Muscle of back (tissue), 13 donors: ENCODE data around the gene SPATS1. TPM values are rescaled to one million over a fixed set of nuclear protein-coding genes. Genes with fewer than 3 reads are reported as not detected.
A peak's percentile ranks its signal among the peaks of the same experiment; 100 is the strongest.

Source experiments
- DNase-seq, 3 donors: peaks; one replicate each; pipeline versions ENCODE4 v3.0.0 to v3.0.0-alpha.2; 2013
- long read RNA-seq, 9 donors: transcript quantifications; one replicate each; lab custom pipeline, GENCODE V29; 2026
- polyA plus RNA-seq, 10 donors: library from polyadenylated mRNA; unstranded; fragments of 120-200 nt; gene quantifications; one replicate each; pipeline ENCODE4 v1.2.1, GENCODE V29; 2013; ENCODE audit not compliant: insufficient read length in 10 of 10

SPATS1 gene
- not detected for polyA plus RNA-seq
- long read RNA-seq, donor 1, result 0 reads
- long read RNA-seq, donor 2, result 0 reads
- long read RNA-seq, donor 3, result 0 reads
- long read RNA-seq, donor 4, result 0 reads
- long read RNA-seq, donor 5, result 0 reads
- long read RNA-seq, donor 6, result 0 reads
- long read RNA-seq, donor 7, result 0 reads
- long read RNA-seq, donor 8, result 0 reads
- long read RNA-seq, donor 9, result 0 reads

GRCh38 chr6:44342489-44342888 is at the start of gene SPATS1:
Gene SPATS1 (plus strand): TSS chr6:44342650. CDS start chr6:44343096, 446 bp downstream.
- DNase-seq, result no peak

GRCh38 chr6:44292661-44293365 is 49.6 kb upstream of the SPATS1 start:
- no peak for DNase-seq

GRCh38 chr6:44294832-44295791 is 47.3 kb upstream of the SPATS1 start:
- no peak for DNase-seq

GRCh38 chr6:44297063-44298038 is 45.1 kb upstream of the SPATS1 start:
- peak; percentile 4 to 65 (median 42) for DNase-seq

- no peak for DNase-seq
These were observed 44.2 kb upstream of the SPATS1 start for GRCh38 chr6:44298055-44298803.

- DNase-seq, result no peak
These were observed 43.6 kb upstream of the SPATS1 start for GRCh38 chr6:44298864-44299263.

GRCh38 chr6:44300292-44300823 is 42.1 kb upstream of the SPATS1 start:
- no peak for DNase-seq

GRCh38 chr6:44301106-44301505 is 41.3 kb upstream of the SPATS1 start:
- DNase-seq, result no peak

GRCh38 chr6:44301782-44302564 is 40.5 kb upstream of the SPATS1 start:
- no peak for DNase-seq

- DNase-seq, result no peak
These were observed 39.6 kb upstream of the SPATS1 start for GRCh38 chr6:44302856-44303255.

- no peak for DNase-seq
These were observed 38.6 kb upstream of the SPATS1 start for GRCh38 chr6:44303842-44304241.

GRCh38 chr6:44304282-44305199 is 37.9 kb upstream of the SPATS1 start:
- DNase-seq, result peak in 1 of 3 donors; percentile 37

- no peak for DNase-seq
These were observed 37.2 kb upstream of the SPATS1 start for GRCh38 chr6:44305200-44305725.

GRCh38 chr6:44306710-44307109 is 35.7 kb upstream of the SPATS1 start:
- DNase-seq, result no peak

GRCh38 chr6:44307217-44307616 is 35.2 kb upstream of the SPATS1 start:
- no peak for DNase-seq

GRCh38 chr6:44309092-44309491 is 33.4 kb upstream of the SPATS1 start:
- DNase-seq, result no peak

GRCh38 chr6:44309631-44310030 is 32.8 kb upstream of the SPATS1 start:
- DNase-seq, result no peak

- no peak for DNase-seq
These were observed 32.2 kb upstream of the SPATS1 start for GRCh38 chr6:44310241-44310640.
